Upper lobe of left lung (tissue), 4 donors: ENCODE data around the gene HSPA1L.

ENCODE experiments used
- CTCF ChIP-seq, 6 experiments: fragments of 450-650 bp in 4 of 6; fragments of 200-600 bp in 2 of 6; sonication (generic) in 2 of 6; IDR thresholded peaks; one replicate each; pipeline ENCODE4 v1.5.1; 2016 to 2019; ENCODE audit warnings: antibody characterized with exemption in 6 of 6
- POLR2A ChIP-seq, 4 donors: fragments of 450-650 bp; IDR thresholded peaks; one replicate each; pipeline ENCODE4 v1.5.1; 2016 to 2017; ENCODE audit warnings: antibody characterized with exemption in 4 of 4, mild to moderate bottlenecking in 2 of 4

- TF ChIP-seq CTCF (IDR thresholded peaks at IDR 0.05): no peak
- no peak for TF ChIP-seq POLR2A (IDR thresholded peaks at IDR 0.05)
Observed at GRCh38 chr6:31770860-31771259, 44.2 kb downstream of the HSPA1L start.
